Lower leg skin (tissue), 3 donors: ENCODE results near the gene JPH2.

Experiments used
- POLR2A ChIP-seq, 2 donors: fragments of 450-650 bp; IDR thresholded peaks; one replicate each; pipeline ENCODE4 v1.6.1; 2016 to 2017; ENCODE audit warnings: antibody characterized with exemption in 2 of 2, mild to moderate bottlenecking in 1 of 2, moderate library complexity in 1 of 2
- TF ChIP-seq, protein P1 (sequence below), 3 donors: fragments of 450-650 bp; IDR thresholded peaks; one replicate each; pipeline ENCODE4 v1.5.1; 2016; ENCODE audit warnings: antibody characterized with exemption in 3 of 3, mild to moderate bottlenecking in 3 of 3, moderate library complexity in 2 of 3

DNA sequence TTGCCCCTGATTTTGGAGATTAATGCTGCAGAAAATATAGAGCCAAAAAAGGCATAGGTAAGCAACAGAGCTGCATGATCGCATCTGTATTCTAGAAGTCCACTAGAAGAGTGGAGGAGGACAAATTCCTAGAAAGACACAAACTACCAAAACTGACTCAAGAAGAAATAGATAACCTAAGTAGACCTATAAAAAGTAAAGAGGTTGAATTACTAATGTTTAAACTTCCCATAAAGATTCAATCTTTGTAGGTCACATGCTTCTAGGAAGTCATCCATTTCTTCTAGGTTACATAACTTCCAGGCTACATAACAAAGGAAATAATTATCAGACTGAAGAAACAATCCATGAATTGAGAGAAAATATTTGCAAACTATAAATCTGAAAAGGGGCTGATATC is 84.4 kb downstream of the JPH2 start:
- TF ChIP-seq, protein P1, sequence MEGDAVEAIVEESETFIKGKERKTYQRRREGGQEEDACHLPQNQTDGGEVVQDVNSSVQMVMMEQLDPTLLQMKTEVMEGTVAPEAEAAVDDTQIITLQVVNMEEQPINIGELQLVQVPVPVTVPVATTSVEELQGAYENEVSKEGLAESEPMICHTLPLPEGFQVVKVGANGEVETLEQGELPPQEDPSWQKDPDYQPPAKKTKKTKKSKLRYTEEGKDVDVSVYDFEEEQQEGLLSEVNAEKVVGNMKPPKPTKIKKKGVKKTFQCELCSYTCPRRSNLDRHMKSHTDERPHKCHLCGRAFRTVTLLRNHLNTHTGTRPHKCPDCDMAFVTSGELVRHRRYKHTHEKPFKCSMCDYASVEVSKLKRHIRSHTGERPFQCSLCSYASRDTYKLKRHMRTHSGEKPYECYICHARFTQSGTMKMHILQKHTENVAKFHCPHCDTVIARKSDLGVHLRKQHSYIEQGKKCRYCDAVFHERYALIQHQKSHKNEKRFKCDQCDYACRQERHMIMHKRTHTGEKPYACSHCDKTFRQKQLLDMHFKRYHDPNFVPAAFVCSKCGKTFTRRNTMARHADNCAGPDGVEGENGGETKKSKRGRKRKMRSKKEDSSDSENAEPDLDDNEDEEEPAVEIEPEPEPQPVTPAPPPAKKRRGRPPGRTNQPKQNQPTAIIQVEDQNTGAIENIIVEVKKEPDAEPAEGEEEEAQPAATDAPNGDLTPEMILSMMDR (IDR thresholded peaks at IDR 0.05): no peak
- no peak for TF ChIP-seq POLR2A (IDR thresholded peaks at IDR 0.05)
